HepG2 (cell line): ENCODE results near the gene PARN. TPM values are rescaled to one million over a fixed set of nuclear protein-coding genes. Genes with fewer than 3 reads are reported as not detected.

Experiments
- ATF4 ChIP-seq, 2 experiments: fragments of 450-650 bp in 1 of 2; sonication (generic) in 1 of 2; formaldehyde crosslinking; IDR thresholded peaks; 2 replicates each; pipeline versions ENCODE4 v1.5.0 to v1.8.0; 2020 to 2022; ENCODE audit warnings: mild to moderate bottlenecking in 1 of 2, missing genetic modification reagents in 1 of 2
- EED ChIP-seq: sonication (generic); formaldehyde crosslinking; IDR thresholded peaks from 2 replicates; pipeline ENCODE4 v1.5.0; 2020; ENCODE audit warnings: mild to moderate bottlenecking, missing genetic modification reagents
- KLF11 ChIP-seq: IDR thresholded peaks from 2 replicates; pipeline ENCODE4 v1.6.1; 2016; ENCODE audit warnings: missing compliant biosample characterization
- KLF12 ChIP-seq: sonication (generic); formaldehyde crosslinking; IDR thresholded peaks from 2 replicates; pipeline ENCODE4 v1.4.0; 2020; ENCODE audit warnings: missing genetic modification reagents, borderline replicate concordance
- MYC ChIP-seq: sonication (generic); formaldehyde crosslinking; IDR thresholded peaks from 2 replicates; pipeline ENCODE4 v1.9.0; 2021; ENCODE audit warnings: missing genetic modification reagents, borderline replicate concordance
- PBX3 ChIP-seq: sonication (generic); formaldehyde crosslinking; IDR thresholded peaks from 2 replicates; pipeline ENCODE4 v1.8.1; 2023; ENCODE audit warnings: missing genetic modification reagents, inconsistent platforms, borderline replicate concordance
- SNAPC4 ChIP-seq: sonication (generic); formaldehyde crosslinking; IDR thresholded peaks from 2 replicates; pipeline ENCODE4 v1.4.0; 2020; ENCODE audit warnings: mild to moderate bottlenecking, missing genetic modification reagents
- TEF ChIP-seq: sonication (generic); formaldehyde crosslinking; IDR thresholded peaks from 2 replicates; pipeline ENCODE4 v1.5.0; 2020; ENCODE audit warnings: missing genetic modification reagents
- TFDP2 ChIP-seq: sonication (generic); formaldehyde crosslinking; IDR thresholded peaks from 2 replicates; pipeline ENCODE4 v1.4.0; 2020; ENCODE audit warnings: missing genetic modification reagents
- ZBTB21 ChIP-seq: sonication (generic); formaldehyde crosslinking; IDR thresholded peaks from 2 replicates; pipeline ENCODE4 v1.4.0; 2020; ENCODE audit warnings: missing genetic modification reagents
- ZNF180 ChIP-seq: sonication (generic); formaldehyde crosslinking; IDR thresholded peaks from 2 replicates; pipeline ENCODE4 v1.4.0; 2020; ENCODE audit warnings: low read depth, missing genetic modification reagents, borderline replicate concordance
- ZNF281 ChIP-seq: sonication (generic); formaldehyde crosslinking; IDR thresholded peaks from 2 replicates; pipeline ENCODE4 v1.4.0; 2020; ENCODE audit warnings: missing genetic modification reagents, borderline replicate concordance
- ZNF552 ChIP-seq: sonication (generic); formaldehyde crosslinking; IDR thresholded peaks from 2 replicates; pipeline ENCODE4 v1.9.0; 2022; ENCODE audit warnings: missing genetic modification reagents, mild to moderate bottlenecking, borderline replicate concordance
- ZNF670 ChIP-seq: sonication (generic); formaldehyde crosslinking; IDR thresholded peaks from 2 replicates; pipeline ENCODE4 v1.8.0; 2022; ENCODE audit warnings: mild to moderate bottlenecking, missing genetic modification reagents, borderline replicate concordance
- polyA plus RNA-seq, 8 experiments: library from polyadenylated mRNA; depleted of rRNA in 3 of 8; stranded (reverse) in 7 of 8; unstranded in 1 of 8; fragments of >200 nt; fragmentation: Illumina TruSeq in 4 of 8; extraction: Trizol in 4 of 8; gene quantifications; 2 replicates each; pipeline versions ENCODE4 v1.2.1 to v1.2.3, GENCODE V29; 2011 to 2016; ENCODE audit warnings: low read depth in 4 of 8, missing spikeins in 1 of 8, mixed read lengths in 1 of 8; ENCODE audit not compliant: insufficient read depth in 1 of 8
- total RNA-seq, 5 experiments: library from RNA; depleted of rRNA; stranded (reverse); fragments of >200 nt; fragmentation: Illumina TruSeq; extraction: Trizol; gene quantifications; 2 replicates each; pipeline ENCODE4 v1.2.3, GENCODE V29; 2016; ENCODE audit warnings: low read depth in 1 of 5

Gene PARN
- total and polyA plus RNA-seq, 2 of the 13 experiments (the other 11 are each of a cell fraction or from before 2014, with no cell fraction given): 13.3 to 47.6 TPM

- TF ChIP-seq ZNF281 (CRISPR knock-in tag) (peak; percentile 87), KLF11 (CRISPR knock-in tag) (peak; percentile 98), MYC (peak; percentile 91), ZBTB21 (CRISPR knock-in tag) (peak; percentile 82), PBX3 (CRISPR knock-in tag) (peak; percentile 31; the same call in 1 of the 2 replicates), SNAPC4 (no peak), EED (0 out of 2 replicates have a peak, but pooled peaks have one; percentile 43), KLF12 (peak; percentile 45; the same call in 1 of the 2 replicates), ZNF180 (CRISPR knock-in tag) (peak; percentile 17; the same call in 1 of the 2 replicates), ATF4 (CRISPR knock-in tag; IDR thresholded peaks at IDR 0.05) (peak in 1 of 2 experiments; percentile 1; a peak in 2 of 4 replicates), ZNF552 (CRISPR knock-in tag) (no peak), ZNF670 (peak; percentile 67), TEF (CRISPR knock-in tag) (no peak), TFDP2 (CRISPR knock-in tag) (peak; percentile 73)
These were observed 2.9 kb upstream of the PARN start, which contains the start of gene BFAR (continued) for GRCh38 chr16:14632693-14633569.
